HS-27A (cell line): ENCODE results near the gene GAK.

ENCODE experiments used
- DNase-seq: peaks from one replicate; pipeline ENCODE4 v3.0.0-alpha.2; 2012; ENCODE audit warnings: low read depth, missing footprints

The GAK gene

DNA sequence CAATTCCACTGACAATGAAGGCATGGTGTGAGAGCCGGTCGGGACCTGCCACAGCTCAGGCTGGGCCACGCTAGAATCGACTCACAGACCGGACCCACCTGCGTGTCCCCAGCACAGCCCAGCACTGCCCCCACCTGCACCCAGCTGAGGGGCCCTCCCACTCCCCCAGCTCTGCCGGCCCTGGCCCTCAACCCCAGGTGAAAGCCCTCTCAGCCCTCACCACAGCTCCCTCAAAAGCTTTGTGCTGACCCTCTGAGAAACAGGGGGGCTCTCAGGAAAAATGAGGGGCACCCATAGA lies 25.1 kb downstream of the GAK start:
- no peak for DNase-seq

- no peak for DNase-seq
Observed at GRCh38 chr4:906339-907102, 25.6 kb downstream of the GAK start.

DNA sequence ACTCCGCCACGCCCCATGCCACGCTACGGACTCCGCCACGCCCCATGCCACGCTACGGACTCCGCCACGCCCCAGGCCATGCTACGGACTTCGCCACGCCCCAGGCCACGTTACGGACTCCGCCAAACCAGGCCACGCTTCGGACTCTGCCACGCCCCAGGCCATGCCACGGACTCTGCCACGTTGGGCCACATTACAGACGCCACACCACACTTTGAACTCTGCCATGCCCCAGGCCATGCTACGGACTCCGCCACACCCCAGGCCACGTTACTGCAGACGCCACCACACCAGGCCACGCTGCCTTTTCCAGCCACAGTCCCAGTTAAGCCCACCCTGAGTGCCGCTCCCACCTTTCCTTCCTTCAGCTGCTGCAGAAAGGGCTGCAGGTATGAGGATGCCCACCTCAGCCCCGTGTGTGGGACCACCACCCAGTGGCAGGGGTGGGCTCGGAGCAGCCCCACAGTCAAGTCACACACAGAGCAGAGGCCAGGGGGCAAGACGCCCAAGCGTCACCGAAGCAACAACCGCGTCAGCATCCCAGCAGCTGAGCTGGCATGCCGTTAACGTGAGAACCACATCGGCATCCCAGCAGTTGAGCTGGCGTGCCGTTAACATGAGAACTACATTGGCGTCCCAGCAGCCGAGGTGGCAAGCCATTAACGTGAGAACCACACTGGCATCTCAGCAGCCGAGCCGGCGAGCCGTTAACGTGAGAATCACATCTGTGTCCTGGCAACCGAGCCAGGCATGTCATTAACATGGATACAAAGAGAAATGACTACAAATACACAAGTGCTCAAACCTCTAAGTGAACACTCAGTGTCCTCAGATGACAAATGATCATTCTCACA lies 26.4 kb downstream of the GAK start:
- no peak for DNase-seq

DNA sequence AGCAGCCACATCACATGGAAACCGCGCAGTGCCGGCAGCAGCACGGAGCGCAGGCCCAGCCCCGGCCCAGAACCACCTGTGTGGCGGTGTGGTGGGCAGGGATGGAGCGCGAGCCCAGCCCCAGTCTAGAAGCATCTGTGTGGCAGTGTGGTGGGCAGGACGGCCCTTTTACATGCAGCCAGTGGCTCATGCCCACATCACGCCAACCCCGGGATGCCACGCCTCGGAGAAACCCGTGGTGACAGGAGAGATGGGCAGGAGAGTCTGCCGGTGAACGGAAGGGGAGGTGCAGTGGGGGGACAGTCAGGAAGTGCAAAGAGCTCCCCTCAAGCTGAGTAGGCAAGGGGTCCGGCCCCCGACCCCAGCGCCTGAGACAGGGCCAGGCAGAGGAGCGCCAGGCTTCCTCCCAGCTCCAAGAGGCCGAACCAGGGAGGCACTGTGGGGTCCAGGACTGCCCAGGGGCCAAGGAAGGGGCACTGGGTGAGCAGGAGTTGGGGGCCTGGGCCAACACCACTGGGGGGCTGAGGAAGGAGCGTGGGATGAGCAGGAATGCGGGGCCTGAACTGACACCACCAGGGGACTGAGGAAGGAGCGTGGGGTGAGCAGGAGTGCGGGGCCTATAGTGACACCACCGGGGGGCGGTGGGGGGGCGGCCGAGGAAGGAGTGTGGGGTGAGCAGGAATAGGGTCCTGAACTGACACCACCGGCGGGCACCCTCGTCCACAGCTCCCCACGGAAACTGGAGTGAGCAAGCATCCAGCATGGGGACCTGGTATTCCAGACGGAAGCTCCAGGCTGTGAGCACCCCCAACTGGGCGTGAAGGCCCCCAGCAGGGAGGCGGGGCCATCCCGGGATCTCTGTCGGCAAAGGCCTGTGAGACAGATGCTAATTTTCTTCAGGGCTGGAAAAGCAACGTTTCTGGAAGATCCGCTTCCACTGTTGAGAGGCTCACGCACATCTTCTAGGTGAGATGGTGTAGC lies 28.8 kb downstream of the GAK start:
- no peak for DNase-seq

GRCh38 chr4:901192-901910 lies 30.8 kb downstream of the GAK start:
- DNase-seq: no peak

- no peak for DNase-seq
Observed at GRCh38 chr4:900721-901120, 31.4 kb downstream of the GAK start.

- no peak for DNase-seq
Observed at GRCh38 chr4:900073-900472, 32.0 kb downstream of the GAK start.

- DNase-seq: no peak
Observed at GRCh38 chr4:899556-899906, 32.6 kb downstream of the GAK start.

DNA sequence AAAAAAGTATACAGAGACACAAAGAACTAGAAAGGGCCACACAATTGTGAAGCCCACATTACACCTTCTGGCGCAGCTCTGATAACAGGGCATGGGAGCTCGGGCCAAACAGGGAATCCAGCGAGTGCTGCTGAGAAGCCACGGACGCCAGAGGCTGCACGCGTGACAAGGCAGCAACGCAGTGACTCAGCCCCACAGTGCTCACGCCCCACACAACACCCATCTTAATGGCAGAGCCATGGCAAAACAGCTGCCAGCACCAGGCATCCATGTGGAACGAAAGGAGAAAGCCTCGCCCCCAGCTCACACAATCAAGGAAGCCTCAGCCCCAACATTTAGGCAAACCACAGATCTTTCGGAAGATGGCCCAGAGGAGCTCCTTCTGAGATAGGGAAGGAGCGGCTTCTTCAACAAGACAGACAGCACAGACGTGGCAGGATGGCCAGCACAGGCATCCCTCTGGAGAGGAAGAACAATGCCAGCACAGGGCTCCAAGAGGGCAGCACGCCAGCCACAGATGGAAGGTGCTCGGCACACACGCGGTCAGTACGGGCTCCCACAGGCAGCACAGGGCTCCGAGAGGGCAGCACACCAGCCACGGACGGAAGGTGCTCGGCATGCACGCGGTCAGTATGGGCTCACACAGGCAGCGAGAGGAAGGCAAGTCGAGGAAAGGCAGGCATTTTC lies 33.1 kb downstream of the GAK start:
- no peak for DNase-seq

DNA sequence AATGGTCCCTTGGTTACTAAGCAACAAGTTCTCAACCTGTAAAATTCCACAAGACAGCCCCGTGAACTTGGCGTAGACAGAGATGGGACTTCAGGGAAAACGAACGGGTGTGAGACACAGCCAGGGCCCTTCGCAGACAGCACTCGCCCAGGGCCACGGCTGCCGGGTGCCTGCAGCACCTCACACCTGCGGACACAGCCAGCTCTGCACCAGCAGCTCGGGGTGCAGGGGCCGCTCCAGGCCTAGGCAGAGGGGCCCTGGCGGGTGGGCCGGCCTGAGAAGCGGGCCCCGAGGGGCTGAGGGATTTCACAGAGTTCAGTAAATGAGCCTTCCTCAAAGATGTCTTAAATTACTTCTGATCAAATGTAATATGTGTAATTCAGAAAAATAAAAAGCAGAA lies 34.0 kb downstream of the GAK start:
- no peak for DNase-seq

GRCh38 chr4:896630-897029 lies 35.5 kb downstream of the GAK start:
- no peak for DNase-seq

DNA sequence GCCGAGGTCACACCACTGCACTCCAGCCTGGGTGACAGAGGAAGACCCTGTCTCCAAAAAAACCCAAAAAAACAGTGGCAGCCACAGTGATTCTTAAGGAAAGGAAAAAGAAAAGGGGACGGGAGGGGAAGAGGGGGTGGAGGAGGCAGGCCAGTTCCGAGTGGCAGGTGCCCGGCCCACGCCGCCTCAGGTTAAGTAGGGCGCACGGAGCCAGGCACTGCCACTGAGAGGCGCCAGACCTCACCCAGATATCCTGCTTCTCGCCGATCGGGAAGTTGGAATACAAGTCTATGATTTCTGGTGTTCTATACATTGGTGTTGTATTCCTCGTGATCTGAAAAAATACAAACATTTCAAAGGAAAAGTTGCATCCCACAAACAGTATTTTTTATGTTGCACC lies 35.9 kb downstream of the GAK start:
- DNase-seq: no peak

DNA sequence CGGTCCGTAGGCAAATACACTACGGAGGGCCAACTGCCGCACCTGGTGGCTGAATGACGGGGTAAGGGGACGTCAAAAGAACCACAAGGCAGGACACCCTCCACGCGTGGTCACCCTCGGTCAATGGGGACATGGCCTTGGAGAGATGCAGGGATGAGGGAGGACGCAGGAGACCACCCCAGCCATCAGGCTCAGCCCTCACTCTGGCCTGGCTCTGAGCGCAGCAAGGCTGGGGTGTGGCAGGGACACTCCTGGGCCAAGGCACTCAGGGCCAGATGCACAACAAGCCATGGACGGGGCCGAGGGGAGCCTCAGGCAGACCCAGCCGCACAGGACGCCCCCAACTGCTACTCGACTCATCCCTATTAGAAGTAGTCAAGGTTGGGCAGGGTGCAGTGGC lies 36.5 kb downstream of the GAK start:
- DNase-seq: no peak

DNA sequence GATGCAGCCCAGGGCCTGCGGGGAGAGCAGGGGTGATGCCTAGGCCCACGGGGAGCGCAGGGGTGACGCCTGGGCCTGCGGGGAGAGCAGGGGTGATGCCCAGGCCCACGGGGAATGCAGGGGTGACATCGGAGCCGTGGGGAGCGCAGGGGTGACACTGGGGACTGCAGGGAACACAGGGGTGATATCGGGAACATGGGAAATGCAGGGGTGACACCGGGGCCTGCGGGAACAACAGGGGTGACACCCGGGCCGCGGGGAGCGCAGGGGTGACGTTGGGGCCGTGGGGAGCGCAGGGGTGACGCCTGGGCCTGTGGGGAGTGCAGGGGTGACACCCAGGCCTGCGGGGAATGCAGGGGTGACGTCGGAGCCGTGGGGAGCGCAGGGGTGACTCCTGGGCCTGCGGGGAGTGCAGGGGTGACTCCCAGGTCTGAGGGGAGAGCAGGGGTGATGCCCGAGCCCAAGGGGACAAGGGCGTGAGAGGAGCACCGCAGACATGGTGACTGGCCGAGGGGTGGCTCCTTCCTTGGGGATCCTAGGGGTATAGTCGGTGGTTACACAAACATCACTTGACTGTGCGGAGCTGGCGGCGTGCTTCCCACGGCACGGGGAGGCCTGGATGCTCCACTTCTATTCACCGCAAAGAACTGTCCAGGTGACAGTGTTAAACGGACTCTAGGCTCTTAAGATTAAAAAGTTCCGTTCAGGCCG lies 38.0 kb downstream of the GAK start:
- DNase-seq: no peak

GRCh38 chr4:893276-893994 lies 38.7 kb downstream of the GAK start:
- DNase-seq: no peak

DNA sequence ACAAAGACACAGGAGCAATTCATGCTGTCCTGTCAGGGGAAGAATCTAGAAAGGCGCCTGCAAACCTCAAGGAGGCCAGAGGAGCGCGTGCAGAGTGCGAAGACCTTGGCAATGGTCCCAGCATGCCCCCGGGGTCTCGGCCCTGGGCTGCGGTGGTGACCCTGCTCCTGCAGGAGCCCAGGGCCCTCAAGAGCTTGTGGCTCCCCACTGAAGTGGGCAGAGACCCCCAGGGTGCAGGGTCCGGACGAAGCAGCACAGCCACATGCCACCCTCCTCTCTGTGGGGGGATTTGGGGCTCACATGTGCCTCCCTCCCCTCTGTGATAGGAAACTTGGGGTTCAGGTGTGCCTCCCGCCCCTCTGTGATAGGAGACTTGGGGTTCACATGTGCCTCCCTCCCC lies 39.3 kb downstream of the GAK start:
- DNase-seq: no peak

DNA sequence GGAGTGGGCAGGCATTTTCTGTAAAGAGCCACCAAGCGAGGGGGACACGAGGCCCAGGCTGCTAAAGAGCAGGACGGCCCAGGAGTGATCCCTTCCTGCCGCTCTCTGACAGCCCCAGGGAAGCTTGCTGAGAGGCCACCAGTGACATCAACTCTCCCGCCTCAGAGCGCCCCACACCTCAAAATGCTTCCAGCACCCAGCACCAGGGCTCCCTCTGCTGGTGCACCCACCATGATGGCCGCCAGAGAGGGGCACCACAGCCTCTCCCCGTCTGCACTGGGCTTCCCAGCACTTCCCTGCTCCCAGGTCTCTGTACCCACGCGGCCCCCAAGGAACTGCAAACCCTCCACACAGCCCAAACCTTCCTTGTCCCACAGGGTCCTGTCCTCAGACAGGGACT lies 40.4 kb downstream of the GAK start:
- DNase-seq: no peak

- no peak for DNase-seq
Observed at GRCh38 chr4:890036-890695, 42.0 kb downstream of the GAK start.

DNA sequence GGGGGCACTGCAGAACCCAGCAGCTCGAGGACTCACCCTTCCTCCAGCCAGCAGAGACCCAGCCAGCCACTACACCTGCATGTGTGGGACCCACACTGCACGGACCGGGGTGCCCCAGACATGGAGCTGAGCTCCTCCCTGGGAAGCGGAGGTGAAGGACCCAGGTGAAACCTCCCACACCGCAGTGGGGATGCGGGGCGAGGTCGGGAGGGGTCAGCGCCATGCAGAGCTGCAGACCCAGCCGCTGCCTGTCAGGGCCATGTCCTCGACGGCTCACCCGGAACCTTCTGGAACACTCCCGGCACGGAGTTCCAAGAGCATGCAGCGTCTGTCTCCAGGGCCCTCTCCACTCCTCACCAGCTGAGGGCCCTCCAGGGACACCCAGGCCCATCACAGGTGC lies 42.6 kb downstream of the GAK start:
- no peak for DNase-seq

GRCh38 chr4:888029-888428 lies 44.1 kb downstream of the GAK start:
- DNase-seq: no peak
